Limb (tissue), 2 donors: ENCODE data around the gene COPS6.

ENCODE experiments used
- DNase-seq, 2 donors: peaks; one replicate each; pipeline ENCODE4 v3.0.0-alpha.2; 2016; ENCODE audit errors: extremely low spot score in 2 of 2

The COPS6 gene

DNA sequence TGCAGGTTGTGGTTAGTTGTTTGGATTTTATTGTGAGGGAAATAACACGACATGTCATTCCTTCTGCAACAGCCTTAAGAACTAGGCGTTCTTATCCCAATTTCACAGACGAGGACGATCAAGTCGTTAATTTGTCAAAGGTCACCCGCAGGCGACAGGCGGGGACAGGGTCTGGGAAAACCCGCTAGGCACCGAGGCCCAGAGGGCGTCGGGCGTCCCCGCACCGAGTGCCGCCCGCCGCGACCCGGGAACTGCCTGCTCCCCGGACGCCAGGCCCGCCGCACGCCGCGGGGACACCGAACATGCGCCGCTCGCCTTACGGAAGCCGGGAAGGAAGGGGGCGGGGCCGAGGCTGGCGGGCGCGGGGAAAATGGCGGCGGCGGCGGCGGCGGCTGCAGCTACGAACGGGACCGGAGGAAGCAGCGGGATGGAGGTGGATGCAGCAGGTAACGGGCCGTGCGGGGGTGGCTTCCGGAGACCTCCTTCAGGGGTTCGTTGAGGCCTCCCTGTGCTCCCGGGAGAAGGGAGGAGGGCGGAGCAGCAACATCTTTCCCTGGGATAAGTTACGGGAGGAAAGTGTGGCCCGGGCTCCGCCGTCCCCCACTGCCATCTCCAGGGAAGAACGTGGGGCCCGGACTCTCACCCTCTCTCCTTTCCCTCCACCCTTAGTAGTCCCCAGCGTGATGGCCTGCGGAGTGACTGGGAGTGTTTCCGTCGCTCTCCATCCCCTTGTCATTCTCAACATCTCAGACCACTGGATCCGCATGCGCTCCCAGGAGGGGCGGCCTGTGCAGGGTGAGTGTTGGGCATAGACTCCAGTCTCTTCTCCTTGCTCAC lies at the start of gene COPS6:
Gene COPS6, plus strand, starts transcription at position 349 of the 837 bp plus-strand sequence. Its CDS starts 22 bp downstream, at position 371.
- peak; percentile 62 to 91 for DNase-seq

- no peak for DNase-seq
Observed at GRCh38 chr7:100040575-100040974, 48.2 kb upstream of the COPS6 start.

DNA sequence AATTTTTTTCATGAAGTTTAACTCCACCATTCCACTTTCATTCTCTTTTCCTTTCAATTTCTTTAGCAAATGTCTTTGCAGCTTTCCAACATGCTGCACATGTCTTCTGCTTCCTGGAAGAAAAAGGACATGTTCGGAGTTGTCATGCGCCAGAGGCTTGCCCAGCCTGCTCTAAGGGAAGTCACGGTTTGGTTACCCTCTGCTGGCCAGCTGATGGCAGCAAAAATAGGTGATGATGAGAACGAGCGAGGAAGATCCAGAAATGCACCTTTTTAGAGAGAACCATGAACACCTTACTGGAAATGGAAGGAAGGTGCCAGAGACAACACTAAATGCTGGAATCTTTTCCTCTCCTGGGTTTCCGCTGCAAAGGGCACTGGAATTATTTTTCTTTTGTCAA lies 44.1 kb upstream of the COPS6 start:
- no peak for DNase-seq

DNA sequence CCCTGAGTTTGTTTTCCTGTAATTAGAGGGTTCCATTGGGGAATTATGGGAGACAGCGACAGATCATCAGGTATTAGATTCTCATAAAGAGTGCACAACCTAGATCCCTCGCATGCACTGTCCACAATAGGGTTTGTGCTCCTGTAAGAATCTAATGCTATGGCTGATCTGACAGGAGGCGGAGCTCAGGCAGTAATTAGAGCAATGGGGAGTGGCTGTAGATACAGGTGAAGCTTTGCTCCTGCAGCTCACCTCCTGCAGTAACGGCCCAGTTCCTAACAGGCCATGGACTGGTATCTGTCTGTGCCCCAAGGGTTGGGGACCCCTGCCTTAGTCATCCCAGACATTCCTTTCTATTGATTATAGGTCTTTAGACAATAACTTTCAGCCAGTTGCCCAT lies 40.1 kb upstream of the COPS6 start:
- DNase-seq: no peak

DNA sequence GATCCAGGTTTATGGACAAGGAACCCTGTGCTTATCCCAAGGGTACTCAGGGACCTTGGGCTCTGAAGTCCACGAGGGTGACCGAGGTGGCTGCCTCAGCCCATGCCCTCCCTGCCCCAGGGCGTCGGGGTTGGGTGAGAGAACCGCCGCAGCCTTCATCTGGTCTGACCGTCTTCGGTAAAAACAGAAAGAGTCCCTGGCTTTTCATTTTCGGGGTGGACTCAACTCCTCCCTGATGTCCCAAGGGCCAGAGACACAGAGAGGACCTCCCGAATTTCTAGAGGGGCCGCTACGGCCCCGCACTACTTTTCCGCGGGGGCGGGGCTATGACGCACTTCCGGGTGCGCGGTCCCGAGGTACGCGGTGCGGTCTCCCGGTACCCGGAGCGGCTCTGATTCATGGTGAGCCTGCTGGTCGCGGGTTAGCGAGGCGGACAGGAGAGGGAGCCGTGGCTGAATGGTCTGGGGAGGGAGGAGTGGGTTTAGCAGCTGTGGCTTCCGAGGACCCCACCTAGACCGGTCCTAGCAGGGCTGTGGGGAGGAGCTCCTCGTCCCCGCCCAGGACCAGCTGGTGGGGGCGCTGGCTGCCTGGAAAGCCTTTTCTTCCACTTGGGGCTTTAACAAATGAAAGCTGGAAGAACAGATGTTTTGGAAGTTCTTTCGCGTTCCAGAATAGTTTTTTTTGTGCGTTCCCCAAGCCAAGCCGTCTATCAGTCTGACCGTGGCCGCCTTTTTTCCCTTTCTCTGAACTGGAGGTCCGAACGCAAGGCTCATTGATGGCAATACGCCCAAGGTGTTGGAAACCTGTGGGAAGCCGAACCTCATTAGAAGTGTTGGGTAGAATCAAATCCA lies 39.1 kb upstream of the COPS6 start, which contains the start of gene ZSCAN21:
Gene ZSCAN21, plus strand, starts transcription at position 334 of the 851 bp plus-strand sequence. CDS start 7,233 bp downstream, outside the sequence.
- DNase-seq: peak; percentile 82 to 94

- no peak for DNase-seq
Observed at GRCh38 chr7:100051611-100052010, 37.2 kb upstream of the COPS6 start.

DNA sequence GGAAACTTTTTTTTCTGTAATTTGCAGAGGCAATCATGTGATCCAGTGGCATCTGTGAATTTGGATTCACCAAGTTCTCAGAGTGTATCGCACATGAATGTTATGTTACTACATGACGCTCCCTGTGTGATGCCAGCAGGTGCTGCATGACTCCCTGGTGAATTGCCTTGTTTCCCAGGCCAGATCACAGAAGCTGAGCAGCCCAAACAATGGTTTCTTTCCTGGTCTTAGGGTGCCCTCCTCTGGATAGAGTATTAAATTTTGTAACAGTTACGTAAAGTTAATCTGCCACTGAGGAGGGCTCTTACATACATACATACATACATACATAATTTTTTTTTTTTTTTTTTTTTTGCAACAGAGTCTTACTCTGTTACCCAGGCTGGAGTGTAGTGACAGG lies 35.6 kb upstream of the COPS6 start:
- peak; percentile 62 to 66 for DNase-seq

DNA sequence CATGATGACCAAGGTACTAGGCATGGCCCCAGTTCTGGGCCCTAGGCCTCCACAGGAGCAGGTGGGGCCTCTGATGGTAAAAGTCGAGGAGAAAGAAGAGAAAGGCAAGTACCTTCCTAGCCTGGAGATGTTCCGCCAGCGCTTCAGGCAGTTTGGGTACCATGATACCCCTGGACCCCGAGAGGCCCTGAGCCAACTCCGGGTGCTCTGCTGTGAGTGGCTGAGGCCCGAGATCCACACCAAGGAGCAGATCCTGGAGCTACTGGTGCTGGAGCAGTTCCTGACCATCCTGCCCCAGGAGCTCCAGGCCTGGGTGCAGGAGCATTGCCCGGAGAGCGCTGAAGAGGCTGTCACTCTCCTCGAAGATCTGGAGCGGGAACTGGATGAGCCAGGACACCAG lies 31.8 kb upstream of the COPS6 start:
- DNase-seq: no peak

DNA sequence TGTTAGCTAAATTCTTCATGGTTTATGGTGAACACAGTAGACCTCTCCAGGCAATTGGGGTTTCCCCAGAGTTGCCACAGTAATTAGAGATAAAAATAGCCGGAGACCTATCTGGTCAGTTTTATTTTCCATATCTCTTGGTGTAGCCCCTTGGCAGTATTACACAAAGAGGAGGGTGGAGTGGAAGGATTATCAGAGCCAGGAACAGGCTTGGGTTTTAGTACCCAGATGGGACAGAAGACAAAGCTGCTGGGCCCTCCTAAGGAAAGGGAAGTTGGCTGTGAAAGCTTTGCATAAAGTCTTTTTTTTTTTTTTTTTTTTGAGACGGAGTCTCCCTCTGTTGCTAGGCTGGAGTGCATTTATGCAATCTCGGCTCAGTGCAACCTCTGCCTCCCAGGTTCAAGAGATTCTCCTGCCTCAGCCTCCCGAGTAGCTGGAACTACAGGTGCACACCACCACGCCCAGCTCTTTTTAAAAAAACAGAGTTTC lies 29.5 kb upstream of the COPS6 start:
- no peak for DNase-seq

DNA sequence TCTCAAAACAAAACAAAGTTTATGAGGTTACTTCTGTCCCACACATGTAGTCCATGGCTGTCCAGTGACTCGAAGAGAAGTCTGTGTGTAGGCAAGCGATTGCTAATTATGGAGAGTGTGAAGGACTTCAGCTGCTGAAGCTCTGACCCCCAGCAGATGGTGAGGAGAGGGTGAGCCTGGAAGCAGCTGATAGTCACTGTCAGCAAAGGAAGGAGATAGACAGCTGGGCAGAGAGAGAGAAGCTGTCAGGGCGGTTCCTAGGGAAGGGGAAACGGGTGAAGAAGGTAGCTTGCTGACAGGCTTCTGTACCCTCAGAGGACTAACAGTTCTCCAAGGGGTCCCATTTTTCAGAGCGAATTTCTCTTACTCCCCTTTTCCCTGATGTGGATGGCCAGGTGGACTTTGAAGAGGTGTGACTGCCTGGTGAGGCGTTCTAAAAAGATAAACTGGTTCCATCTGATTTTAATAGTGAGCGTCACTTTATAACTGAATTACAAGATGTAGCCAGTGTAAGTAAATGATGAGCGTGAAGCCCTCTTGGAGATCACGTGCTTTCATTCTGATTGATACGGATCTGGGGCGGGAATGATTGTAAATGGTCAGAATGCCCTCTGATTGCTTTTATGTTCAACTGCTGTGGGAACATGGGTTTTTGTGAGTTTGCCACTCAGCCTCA lies 27.1 kb upstream of the COPS6 start:
- DNase-seq: peak in 1 of 2 donors; percentile 26

GRCh38 chr7:100063376-100063775 lies 25.4 kb upstream of the COPS6 start:
- DNase-seq: no peak

DNA sequence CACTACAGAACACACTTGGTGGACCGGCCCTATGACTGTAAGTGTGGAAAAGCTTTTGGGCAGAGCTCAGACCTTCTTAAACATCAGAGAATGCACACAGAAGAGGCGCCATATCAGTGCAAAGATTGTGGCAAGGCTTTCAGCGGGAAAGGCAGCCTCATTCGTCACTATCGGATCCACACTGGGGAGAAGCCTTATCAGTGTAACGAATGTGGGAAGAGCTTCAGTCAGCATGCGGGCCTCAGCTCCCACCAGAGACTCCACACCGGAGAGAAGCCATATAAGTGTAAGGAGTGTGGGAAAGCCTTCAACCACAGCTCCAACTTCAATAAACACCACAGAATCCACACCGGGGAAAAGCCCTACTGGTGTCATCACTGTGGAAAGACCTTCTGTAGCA lies 24.6 kb upstream of the COPS6 start:
- DNase-seq: no peak

DNA sequence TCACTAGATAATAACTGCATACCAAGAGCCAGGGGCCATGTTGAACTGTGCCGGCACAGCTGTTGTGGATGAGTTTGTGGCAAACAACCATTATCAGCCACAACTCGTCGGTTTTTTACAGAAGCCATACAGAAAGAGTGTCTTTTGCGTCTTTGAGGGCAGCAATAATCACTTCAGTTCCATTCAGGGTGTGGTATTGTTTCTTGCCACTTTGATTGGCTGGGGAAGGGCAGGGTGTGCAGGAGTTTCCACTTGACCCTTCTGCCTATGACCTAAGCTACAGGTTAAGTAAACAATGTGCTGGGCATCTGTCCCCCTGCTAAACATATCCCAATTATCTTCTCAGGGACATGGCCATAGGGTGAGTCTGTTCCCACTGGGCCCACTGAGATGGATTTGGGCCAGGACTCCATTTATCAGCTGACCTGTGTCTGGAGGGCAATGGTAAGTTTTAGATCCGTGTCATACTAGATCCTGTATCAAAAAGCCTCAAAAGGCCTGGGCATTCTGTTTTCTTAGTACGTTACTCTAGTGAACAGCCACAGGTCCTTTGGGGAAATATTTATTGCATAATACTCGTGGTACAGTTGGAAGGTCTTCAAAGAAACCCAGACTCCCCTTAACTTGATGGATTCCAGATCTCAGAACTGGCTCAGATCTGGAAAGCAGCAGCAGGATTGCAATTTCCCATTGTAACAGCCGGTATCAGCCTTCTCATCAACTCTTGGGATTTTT lies 23.1 kb upstream of the COPS6 start:
- no peak for DNase-seq

DNA sequence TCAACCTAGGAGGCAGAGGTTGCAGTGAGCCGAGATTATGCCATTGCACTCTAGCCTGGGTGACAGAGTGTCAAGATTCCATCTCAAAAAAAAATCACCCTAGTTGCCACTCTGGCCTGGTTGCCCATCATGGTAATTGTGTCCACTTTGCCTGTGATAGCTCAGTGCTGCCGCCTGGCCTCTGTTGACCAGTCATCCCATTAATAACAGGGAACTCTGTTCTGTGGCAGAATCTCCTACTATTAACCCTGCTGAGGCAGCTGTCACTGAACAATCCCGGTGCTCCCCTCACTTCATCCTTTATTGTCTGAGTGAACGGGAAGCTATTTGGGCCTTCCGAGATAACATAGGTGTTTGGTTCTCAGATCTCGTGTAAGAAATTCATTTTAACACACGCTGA lies 21.8 kb upstream of the COPS6 start:
- DNase-seq: no peak

DNA sequence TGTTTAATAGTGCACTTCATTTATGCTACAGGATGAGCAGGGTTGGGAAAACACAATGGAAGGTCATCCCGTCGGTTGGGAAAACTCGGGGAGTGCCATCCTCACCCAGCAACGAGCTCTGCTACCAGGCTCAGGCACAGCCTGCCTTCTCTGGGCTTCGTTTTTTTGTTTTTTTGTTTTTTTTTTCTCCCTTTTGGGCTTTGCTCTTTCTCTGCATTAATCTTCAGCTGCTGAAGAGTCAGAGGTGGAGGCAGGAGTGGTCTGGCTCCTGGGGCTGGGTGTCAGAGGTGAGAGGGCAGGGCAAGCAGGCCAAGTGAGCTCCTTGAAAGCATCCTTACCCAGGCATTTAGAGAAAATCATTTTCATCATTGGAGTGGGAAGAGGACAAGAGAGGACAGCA lies 18.8 kb upstream of the COPS6 start:
- DNase-seq: no peak

GRCh38 chr7:100071018-100071723 lies 17.6 kb upstream of the COPS6 start:
- DNase-seq: no peak

DNA sequence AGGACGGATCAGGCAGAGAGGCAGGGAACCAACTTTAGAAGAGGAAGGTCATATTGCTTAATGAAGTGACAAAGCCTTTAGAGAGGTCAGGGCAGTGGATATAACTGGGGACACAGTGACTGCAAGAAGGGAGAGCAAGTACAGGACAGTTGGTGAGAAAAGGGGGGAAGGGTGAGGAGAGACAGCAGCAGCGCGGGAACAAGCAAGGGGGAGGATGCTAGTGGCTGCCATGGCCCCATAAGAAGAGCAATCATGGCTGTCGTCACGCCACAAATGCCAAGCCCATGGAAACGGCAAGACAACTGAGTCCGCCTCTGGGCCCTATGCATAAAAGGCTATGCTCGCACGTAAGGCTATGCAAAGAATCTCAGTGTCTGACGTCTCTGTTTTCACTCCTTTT lies 16.3 kb upstream of the COPS6 start:
- DNase-seq: no peak

DNA sequence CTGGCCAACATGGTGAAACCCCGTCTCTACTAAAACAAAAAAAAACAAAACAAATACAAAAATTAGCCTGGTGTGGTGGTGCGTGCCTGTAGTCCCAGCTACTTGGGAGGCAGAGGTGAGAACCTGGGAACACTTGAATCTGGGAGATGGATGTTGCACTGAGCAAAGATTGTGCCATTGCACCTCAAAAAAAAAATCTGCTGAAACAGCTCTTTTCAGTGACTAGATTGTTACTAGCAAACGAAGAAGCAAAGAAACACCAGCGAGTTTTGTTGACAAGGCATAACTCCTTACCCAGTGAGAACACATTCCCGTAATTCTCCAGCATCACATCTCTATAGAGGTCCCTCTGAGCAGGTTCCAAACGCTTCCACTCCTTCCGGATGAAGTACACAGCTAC lies 13.9 kb upstream of the COPS6 start:
- DNase-seq: no peak

- DNase-seq: no peak
Observed at GRCh38 chr7:100075418-100075817, 13.4 kb upstream of the COPS6 start.

DNA sequence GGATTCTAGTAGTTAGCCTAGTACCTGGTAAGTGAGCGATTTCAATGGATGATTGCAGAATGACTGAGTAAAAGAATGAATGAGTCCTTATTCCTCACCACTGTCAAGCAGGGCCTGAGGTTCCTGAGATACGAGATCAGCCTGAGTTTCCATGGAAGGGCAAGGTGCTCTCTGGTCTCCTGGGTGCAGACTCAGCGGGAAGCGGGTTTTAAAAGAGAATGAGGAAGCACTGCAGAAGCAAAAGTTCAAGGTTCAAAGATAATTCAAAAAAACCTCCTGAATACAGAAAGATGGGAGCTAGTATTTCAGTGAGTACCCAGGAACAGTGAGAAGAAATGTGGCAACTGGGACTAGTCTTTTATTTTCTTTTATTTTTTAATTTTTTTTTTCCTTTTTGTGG lies 11.6 kb upstream of the COPS6 start:
- DNase-seq: no peak
